ENCODE data around the gene KIAA1217. TPM values are rescaled to one million over a fixed set of nuclear protein-coding genes. Genes with fewer than 3 reads are reported as not detected.

The KIAA1217 gene
- total and polyA plus RNA-seq, 12 donors: 10.8 to 73.7 (median 40.8) TPM

- H3K27ac ChIP-seq: peak overlapping the region in 1 of 5 donors; percentile 5
- H3K27me3 ChIP-seq: no peaks in the 10 kb centered on the region
- DNase-seq: no peak
- no peak overlapping the region for H3K4me3 ChIP-seq
- no peaks in the 10 kb centered on the region for H3K9me3 ChIP-seq (replicated peaks in 1 of 3)
- H3K4me1 ChIP-seq (replicated peaks in 1 of 2): peaks cover 0 to 29% of the 10 kb centered on the region in 2 donors
- no peaks in the 10 kb centered on the region for H3K36me3 ChIP-seq (replicated peaks in 1 of 2)
- TF ChIP-seq CTCF (IDR thresholded peaks at IDR 0.05) (no peak), POLR2A (IDR thresholded peaks at IDR 0.05) (no peak)
- intact Hi-C loops (cut with DNase I): no loop called here
- 81 to 85% (median 84%) methylated on average over 11 of the region's 11 CpGs for whole genome bisulfite sequencing, 4 donors
These were observed 99.0 kb downstream of the KIAA1217 start for GRCh38 chr10:24307696-24308485.

- no peak overlapping the region for H3K4me3 ChIP-seq
- H3K36me3 ChIP-seq (replicated peaks in 1 of 2): no peaks in the 10 kb centered on the region
- intact Hi-C loops (cut with DNase I): no loop called here
- H3K27ac ChIP-seq: no peak overlapping the region
- 73 to 78% (median 77%) methylated on average over 5 of the region's 5 CpGs for WGBS, 4 donors
- no peaks in the 10 kb centered on the region for H3K9me3 ChIP-seq (replicated peaks in 1 of 3)
- TF ChIP-seq CTCF (IDR thresholded peaks at IDR 0.05) (no peak), POLR2A (IDR thresholded peaks at IDR 0.05) (no peak)
- peaks cover 0 to 23% of the 10 kb centered on the region in 2 donors for H3K4me1 ChIP-seq (replicated peaks in 1 of 2)
- H3K27me3 ChIP-seq: no peaks in the 10 kb centered on the region
- DNase-seq: no peak
These were observed 101.2 kb downstream of the KIAA1217 start for GRCh38 chr10:24310104-24310503.

GRCh38 chr10:24311888-24312287 is 103.0 kb downstream of the KIAA1217 start:
- H3K4me1 ChIP-seq (replicated peaks in 1 of 2): peaks cover 0 to 16% of the 10 kb centered on the region in 2 donors
- no peak overlapping the region for H3K27ac ChIP-seq
- no peaks in the 10 kb centered on the region for H3K9me3 ChIP-seq (replicated peaks in 1 of 3)
- H3K27me3 ChIP-seq: no peaks in the 10 kb centered on the region
- H3K4me3 ChIP-seq: no peak overlapping the region
- H3K36me3 ChIP-seq (replicated peaks in 1 of 2): no peaks in the 10 kb centered on the region
- intact Hi-C loops (cut with DNase I): no loop called here
- no peak for DNase-seq
- 61 to 75% (median 70%) methylated on average over 4 to 6 of the region's 6 CpGs for WGBS, 4 donors
- TF ChIP-seq CTCF (IDR thresholded peaks at IDR 0.05) (no peak), POLR2A (IDR thresholded peaks at IDR 0.05) (no peak)

- Histone ChIP-seq H3K9me3 (replicated peaks in 1 of 3) (no peaks in the 10 kb centered on the region), H3K36me3 (replicated peaks in 1 of 2) (no peaks in the 10 kb centered on the region), H3K27me3 (no peaks in the 10 kb centered on the region), H3K4me1 (replicated peaks in 1 of 2) (peaks cover 0 to 7% of the 10 kb centered on the region in 2 donors), H3K4me3 (no peak overlapping the region), H3K27ac (no peak overlapping the region)
- intact Hi-C loops (cut with DNase I): no loop called here
- no peak for DNase-seq
- TF ChIP-seq POLR2A (IDR thresholded peaks at IDR 0.05) (no peak), CTCF (IDR thresholded peaks at IDR 0.05) (no peak)
- 91 to 95% (median 93%) methylated on average over 10 of the region's 10 CpGs for WGBS, 4 donors
These were observed 104.3 kb downstream of the KIAA1217 start for GRCh38 chr10:24313283-24313682.

Measured in adrenal gland (tissue), 12 donors.